ENCODE data around the gene AKIRIN2.

The AKIRIN2 gene

GRCh38 chr6:87667032-87667431 is 35.0 kb downstream of the AKIRIN2 start:
- no peak overlapping the region for H3K27ac ChIP-seq
- TF ChIP-seq ZFX (IDR thresholded peaks at IDR 0.05) (no peak), CTCF (conservative IDR thresholded peaks at IDR 0.05) (no peak)

- no peak overlapping the region for H3K27ac ChIP-seq
- no peak for TF ChIP-seq CTCF (conservative IDR thresholded peaks at IDR 0.05)
- no peak for TF ChIP-seq ZFX (IDR thresholded peaks at IDR 0.05)
Observed at GRCh38 chr6:87664921-87665485, 37.0 kb downstream of the AKIRIN2 start.

GRCh38 chr6:87663434-87663833 is 38.6 kb downstream of the AKIRIN2 start:
- no peak overlapping the region for H3K27ac ChIP-seq
- TF ChIP-seq ZFX (IDR thresholded peaks at IDR 0.05) (no peak), CTCF (conservative IDR thresholded peaks at IDR 0.05) (no peak)

GRCh38 chr6:87661503-87661902 is 40.5 kb downstream of the AKIRIN2 start:
- H3K27ac ChIP-seq: no peak overlapping the region
- no peak for TF ChIP-seq ZFX (IDR thresholded peaks at IDR 0.05)
- no peak for TF ChIP-seq CTCF (conservative IDR thresholded peaks at IDR 0.05)

GRCh38 chr6:87661016-87661415 is 41.0 kb downstream of the AKIRIN2 start:
- H3K27ac ChIP-seq: no peak overlapping the region
- TF ChIP-seq ZFX (IDR thresholded peaks at IDR 0.05) (no peak), CTCF (conservative IDR thresholded peaks at IDR 0.05) (no peak)

- H3K27ac ChIP-seq: no peak overlapping the region
- no peak for TF ChIP-seq ZFX (IDR thresholded peaks at IDR 0.05)
- TF ChIP-seq CTCF (conservative IDR thresholded peaks at IDR 0.05): no peak
Observed at GRCh38 chr6:87660226-87660911, 41.7 kb downstream of the AKIRIN2 start.

GRCh38 chr6:87658516-87658915 is 43.5 kb downstream of the AKIRIN2 start:
- no peak overlapping the region for H3K27ac ChIP-seq
- no peak for TF ChIP-seq CTCF (conservative IDR thresholded peaks at IDR 0.05)
- no peak for TF ChIP-seq ZFX (IDR thresholded peaks at IDR 0.05)
